ENCODE measurements around the gene RASAL3. TPM values are rescaled to one million over a fixed set of nuclear protein-coding genes. Genes with fewer than 3 reads are reported as not detected.

The RASAL3 gene
- total RNA-seq, 1 donor from 2014 or later = not detected

DNA sequence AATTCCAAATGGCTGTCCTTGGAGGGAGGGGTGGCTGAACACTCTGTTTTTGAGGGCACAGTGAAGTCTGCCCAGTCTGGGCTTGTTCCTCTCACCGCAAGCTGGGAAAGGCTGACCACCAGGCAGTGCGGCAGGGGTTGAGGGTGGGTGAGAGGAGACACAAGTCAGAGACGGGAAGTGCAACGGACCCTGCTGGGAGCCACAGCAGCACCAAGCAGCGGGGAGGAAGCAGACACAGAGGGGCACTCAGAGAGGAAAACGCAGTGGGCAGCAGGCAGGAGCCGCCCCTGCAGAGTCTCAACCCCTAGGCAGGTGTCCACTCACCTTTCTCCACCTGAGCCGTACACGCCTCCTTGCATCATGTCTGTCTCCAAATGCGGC, 61.2 kb downstream of the RASAL3 start:
- Histone ChIP-seq H3K4me3 (ENCODE audit: low read depth, low read length) (no peak overlapping the region), H3K36me3 (ENCODE audit: control insufficient read depth, insufficient read depth, low read length) (peaks cover 2% of the 10 kb centered on the region), H3K27me3 (ENCODE audit: control insufficient read depth, insufficient read depth, low read length) (no peaks in the 10 kb centered on the region)
- DNase-seq (ENCODE audit: low read depth) = no peak
- TF ChIP-seq, protein P1, sequence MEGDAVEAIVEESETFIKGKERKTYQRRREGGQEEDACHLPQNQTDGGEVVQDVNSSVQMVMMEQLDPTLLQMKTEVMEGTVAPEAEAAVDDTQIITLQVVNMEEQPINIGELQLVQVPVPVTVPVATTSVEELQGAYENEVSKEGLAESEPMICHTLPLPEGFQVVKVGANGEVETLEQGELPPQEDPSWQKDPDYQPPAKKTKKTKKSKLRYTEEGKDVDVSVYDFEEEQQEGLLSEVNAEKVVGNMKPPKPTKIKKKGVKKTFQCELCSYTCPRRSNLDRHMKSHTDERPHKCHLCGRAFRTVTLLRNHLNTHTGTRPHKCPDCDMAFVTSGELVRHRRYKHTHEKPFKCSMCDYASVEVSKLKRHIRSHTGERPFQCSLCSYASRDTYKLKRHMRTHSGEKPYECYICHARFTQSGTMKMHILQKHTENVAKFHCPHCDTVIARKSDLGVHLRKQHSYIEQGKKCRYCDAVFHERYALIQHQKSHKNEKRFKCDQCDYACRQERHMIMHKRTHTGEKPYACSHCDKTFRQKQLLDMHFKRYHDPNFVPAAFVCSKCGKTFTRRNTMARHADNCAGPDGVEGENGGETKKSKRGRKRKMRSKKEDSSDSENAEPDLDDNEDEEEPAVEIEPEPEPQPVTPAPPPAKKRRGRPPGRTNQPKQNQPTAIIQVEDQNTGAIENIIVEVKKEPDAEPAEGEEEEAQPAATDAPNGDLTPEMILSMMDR (IDR thresholded peaks at IDR 0.05; ENCODE audit: insufficient read depth, low read length, poor library complexity, severe bottlenecking) = no peak

DNA sequence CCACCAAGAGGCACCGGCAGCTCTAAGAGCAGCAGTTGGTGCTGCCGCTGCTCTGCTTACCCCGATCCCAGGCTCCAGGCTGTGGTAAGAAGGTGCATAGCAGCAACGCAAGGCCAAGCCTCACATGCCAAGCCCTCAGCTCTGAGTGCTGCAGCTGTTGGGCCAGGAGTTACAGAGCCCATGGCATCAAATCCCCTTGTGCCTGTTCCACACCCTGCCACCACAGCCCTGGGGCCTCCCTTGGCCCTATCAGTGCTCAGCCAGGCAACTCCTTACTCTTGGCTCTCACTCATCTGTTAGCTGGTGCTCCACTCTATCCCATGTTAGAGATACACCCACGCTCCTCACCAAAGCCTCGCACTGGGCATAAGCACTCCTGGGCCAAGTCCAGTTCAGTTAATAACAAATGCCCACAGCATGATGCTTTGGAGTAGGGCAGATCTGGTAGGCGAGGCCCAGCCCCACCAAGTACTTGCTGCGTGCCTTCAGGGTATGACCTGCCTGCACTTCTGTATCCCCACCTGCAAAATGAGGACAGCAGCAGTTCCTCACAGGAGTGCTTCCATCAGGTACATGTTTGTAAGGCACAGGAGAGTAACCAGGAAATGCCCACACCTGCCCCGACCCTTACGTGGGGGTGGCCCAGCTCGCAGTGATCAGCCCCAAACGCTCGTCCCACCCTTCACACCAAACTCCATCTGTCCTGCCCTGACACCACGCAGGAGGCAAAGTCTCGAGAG, 61.8 kb downstream of the RASAL3 start:
- TF ChIP-seq, protein P1 (IDR thresholded peaks at IDR 0.05; ENCODE audit: insufficient read depth, low read length, poor library complexity, severe bottlenecking) = no peak
- Histone ChIP-seq H3K4me3 (ENCODE audit: low read depth, low read length) (no peak overlapping the region), H3K27me3 (ENCODE audit: control insufficient read depth, insufficient read depth, low read length) (no peaks in the 10 kb centered on the region), H3K36me3 (ENCODE audit: control insufficient read depth, insufficient read depth, low read length) (peaks cover 3% of the 10 kb centered on the region)
- no peak for DNase-seq (ENCODE audit: low read depth)

Other genes starting within 250 kb of the RASAL3 start
- 0.79 and 3.4 TPM in 2 replicates for gene EPHX3, start 232.1 kb downstream of the RASAL3 start, total RNA-seq
- 42.4 and 48.1 TPM in 2 replicates for gene BRD4, start 132.0 kb downstream of the RASAL3 start, total RNA-seq
- gene AKAP8, start 84.8 kb downstream of the RASAL3 start, total RNA-seq = 19.2 and 31.4 TPM in 2 replicates
- gene AKAP8L, start 45.6 kb downstream of the RASAL3 start, total RNA-seq = 74.7 and 79.8 TPM in 2 replicates
- gene WIZ, start 14.6 kb downstream of the RASAL3 start, total RNA-seq = 42.7 and 64.1 TPM in 2 replicates
- not detected in 2 replicates for gene PGLYRP2, start 15.0 kb upstream of the RASAL3 start, total RNA-seq
- gene CYP4F22, start 44.0 kb upstream of the RASAL3 start, total RNA-seq = not detected in 2 replicates
- gene CYP4F8, start 150.7 kb upstream of the RASAL3 start, total RNA-seq = not detected in 2 replicates
- not detected in 2 replicates for gene CYP4F3, start 176.4 kb upstream of the RASAL3 start, total RNA-seq
- gene CYP4F12, start 208.5 kb upstream of the RASAL3 start, total RNA-seq = not detected in 2 replicates

Data from kidney epithelial cell (primary cell).